GM18507 (cell line): ENCODE results near the gene RERE.

Source experiments
- DNase-seq: peaks from one replicate; pipeline ENCODE4 v3.0.0; 2011; ENCODE audit warnings: low read depth; ENCODE audit not compliant: insufficient read length; ENCODE audit errors: extremely low spot score
- FAIRE-seq: peaks from 2 replicates; lab custom pipeline; 2011; peaks lifted over from hg19 to GRCh38; lab: Jason Lieb, UNC

RERE gene

DNA sequence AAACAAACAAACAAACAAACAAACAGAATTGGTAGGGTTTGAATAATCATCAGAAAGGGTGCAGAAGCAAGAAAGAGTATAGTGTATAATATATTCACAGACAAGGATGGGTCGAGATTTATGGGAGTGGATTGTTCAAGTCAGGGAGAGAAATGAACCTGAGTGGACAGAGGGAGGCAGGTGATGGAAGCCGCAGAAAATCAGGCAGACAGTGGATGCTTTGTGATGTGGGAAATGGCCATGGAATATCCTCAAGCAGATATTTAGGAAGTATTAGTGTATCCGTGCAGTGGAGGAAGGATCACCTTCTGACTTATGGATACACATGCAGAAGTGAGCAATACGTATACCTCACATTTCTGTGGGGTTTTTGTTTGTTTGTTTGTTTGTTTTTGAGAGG is 513.6 kb downstream of the RERE start:
- FAIRE-seq (no peak), DNase-seq (no peak)

DNA sequence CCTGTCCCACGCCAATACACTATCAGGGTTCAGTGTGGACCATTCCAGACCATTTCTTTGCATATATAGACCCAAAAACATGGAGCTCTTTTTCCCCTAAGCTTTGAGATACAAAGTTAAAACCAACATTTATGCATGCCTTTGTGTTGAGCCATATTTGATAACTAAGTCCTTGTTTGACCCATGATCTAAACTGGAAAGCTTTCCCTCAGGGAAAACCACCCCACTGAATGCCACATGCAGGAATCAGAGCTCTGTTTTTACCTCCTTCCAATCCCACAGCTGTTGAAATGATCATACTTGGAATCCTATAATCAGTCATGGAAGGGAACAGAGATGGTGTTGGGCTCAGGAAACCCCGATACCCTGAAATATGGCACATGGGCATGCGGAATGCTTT is 514.3 kb downstream of the RERE start:
- FAIRE-seq: no peak
- no peak for DNase-seq
